Lower lobe of right lung (tissue), 2 donors: ENCODE measurements around the gene ADRA1B. TPM values are rescaled to one million over a fixed set of nuclear protein-coding genes. Genes with fewer than 3 reads are reported as not detected.

Source experiments
- ATAC-seq, 2 donors: fragments of 200-7000 bp; cut with Tn5 transposase; one replicate each; pipeline ENCODE4 v1.9.1; 2020 to 2022; ENCODE audit warnings: mild to moderate bottlenecking in 2 of 2, moderate library complexity in 2 of 2
- DNase-seq: peaks from one replicate; pipeline ENCODE4 v3.0.0-alpha.2; 2020
- H3K27ac ChIP-seq: fragments of 200-600 bp; one replicate; pipeline ENCODE4 v1.8.0; 2022
- H3K27me3 ChIP-seq: fragments of 200-600 bp; one replicate; pipeline ENCODE4 v1.8.0; 2022; ENCODE audit warnings: low read depth
- H3K36me3 ChIP-seq: fragments of 200-600 bp; one replicate; pipeline ENCODE4 v1.8.0; 2022; ENCODE audit warnings: mild to moderate bottlenecking
- H3K4me1 ChIP-seq: fragments of 200-600 bp; one replicate; pipeline ENCODE4 v1.8.0; 2022
- H3K4me3 ChIP-seq: fragments of 200-600 bp; one replicate; pipeline ENCODE4 v1.8.0; 2022; ENCODE audit warnings: mild to moderate bottlenecking
- H3K9me3 ChIP-seq: fragments of 200-600 bp; one replicate; pipeline ENCODE4 v1.8.0; 2022
- intact Hi-C: fragments of 100-400 bp; cut with DNase I; formaldehyde crosslinking; loops from one replicate; pipeline ENCODE4 v1.11.0; 2022
- total RNA-seq: library from RNA; stranded (reverse); fragmentation: NEBNext Ultra II Directional; extraction: Animal tissue kit (Norgen Biotek cat#: 25700); gene quantifications from one replicate; pipeline ENCODE4 v1.2.1, GENCODE V29; 2021
- TF ChIP-seq, protein P1 (sequence below): fragments of 200-600 bp; IDR thresholded peaks from one replicate; pipeline ENCODE4 v1.8.0; 2022; ENCODE audit warnings: antibody characterized with exemption, mild to moderate bottlenecking
- donor health status: DM: no; HTN: yes; CAD: no; lungs with severe emphysema.

ADRA1B gene
- total RNA-seq, 1 donor from 2014 or later, result 3.8 TPM

DNA sequence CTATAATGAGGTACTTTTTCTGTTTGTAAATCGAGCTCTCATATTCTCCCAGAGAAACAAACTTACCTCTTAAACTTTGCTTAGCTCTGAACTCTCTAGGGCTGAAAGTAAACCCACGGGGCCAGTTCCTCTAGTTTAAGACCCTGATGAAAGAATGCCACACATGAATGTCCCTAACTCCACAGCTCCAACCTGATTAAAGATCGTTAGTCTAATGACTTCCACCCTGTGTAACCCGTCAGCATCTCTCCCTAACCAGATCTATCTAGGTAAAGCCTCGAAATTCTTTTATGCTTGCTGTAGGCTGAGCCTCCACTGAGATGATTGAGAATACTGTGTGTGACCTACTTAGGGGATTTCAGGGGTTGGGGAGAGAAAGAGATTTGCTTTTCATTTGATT is 27.0 kb downstream of the ADRA1B start:
- H3K27ac ChIP-seq, result no peak overlapping the region
- no peak overlapping the region for H3K4me3 ChIP-seq
- no peaks in the 10 kb centered on the region for H3K4me1 ChIP-seq
- no peaks in the 10 kb centered on the region for H3K9me3 ChIP-seq
- H3K36me3 ChIP-seq, result no peaks in the 10 kb centered on the region
- intact Hi-C loops, result no loop called here
- DNase-seq (no peak), ATAC-seq (no peak)
- H3K27me3 ChIP-seq, result no peaks in the 10 kb centered on the region
- TF ChIP-seq, protein P1, sequence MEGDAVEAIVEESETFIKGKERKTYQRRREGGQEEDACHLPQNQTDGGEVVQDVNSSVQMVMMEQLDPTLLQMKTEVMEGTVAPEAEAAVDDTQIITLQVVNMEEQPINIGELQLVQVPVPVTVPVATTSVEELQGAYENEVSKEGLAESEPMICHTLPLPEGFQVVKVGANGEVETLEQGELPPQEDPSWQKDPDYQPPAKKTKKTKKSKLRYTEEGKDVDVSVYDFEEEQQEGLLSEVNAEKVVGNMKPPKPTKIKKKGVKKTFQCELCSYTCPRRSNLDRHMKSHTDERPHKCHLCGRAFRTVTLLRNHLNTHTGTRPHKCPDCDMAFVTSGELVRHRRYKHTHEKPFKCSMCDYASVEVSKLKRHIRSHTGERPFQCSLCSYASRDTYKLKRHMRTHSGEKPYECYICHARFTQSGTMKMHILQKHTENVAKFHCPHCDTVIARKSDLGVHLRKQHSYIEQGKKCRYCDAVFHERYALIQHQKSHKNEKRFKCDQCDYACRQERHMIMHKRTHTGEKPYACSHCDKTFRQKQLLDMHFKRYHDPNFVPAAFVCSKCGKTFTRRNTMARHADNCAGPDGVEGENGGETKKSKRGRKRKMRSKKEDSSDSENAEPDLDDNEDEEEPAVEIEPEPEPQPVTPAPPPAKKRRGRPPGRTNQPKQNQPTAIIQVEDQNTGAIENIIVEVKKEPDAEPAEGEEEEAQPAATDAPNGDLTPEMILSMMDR, result no peak

- DNase-seq (no peak), ATAC-seq (no peak)
- TF ChIP-seq, protein P1, result no peak
- Histone ChIP-seq H3K4me1 (no peaks in the 10 kb centered on the region), H3K9me3 (no peaks in the 10 kb centered on the region), H3K36me3 (no peaks in the 10 kb centered on the region), H3K27ac (no peak overlapping the region), H3K27me3 (no peaks in the 10 kb centered on the region), H3K4me3 (no peak overlapping the region)
- intact Hi-C loops, result no loop called here
These were observed 27.8 kb downstream of the ADRA1B start for GRCh38 chr5:159944056-159944600.

GRCh38 chr5:159945359-159945758 is 29.1 kb downstream of the ADRA1B start:
- H3K9me3 ChIP-seq, result no peaks in the 10 kb centered on the region
- no peak overlapping the region for H3K4me3 ChIP-seq
- ATAC-seq (no peak), DNase-seq (no peak)
- no peaks in the 10 kb centered on the region for H3K27me3 ChIP-seq
- no peaks in the 10 kb centered on the region for H3K36me3 ChIP-seq
- H3K27ac ChIP-seq, result no peak overlapping the region
- TF ChIP-seq, protein P1, result no peak
- H3K4me1 ChIP-seq, result no peaks in the 10 kb centered on the region
- intact Hi-C loops, result no loop called here

- no peak for DNase-seq
- H3K36me3 ChIP-seq, result no peaks in the 10 kb centered on the region
- TF ChIP-seq, protein P1, result no peak
- H3K4me3 ChIP-seq, result no peak overlapping the region
- no peaks in the 10 kb centered on the region for H3K4me1 ChIP-seq
- no peak overlapping the region for H3K27ac ChIP-seq
- no peaks in the 10 kb centered on the region for H3K27me3 ChIP-seq
- ATAC-seq, result no peak
- H3K9me3 ChIP-seq, result no peaks in the 10 kb centered on the region
- intact Hi-C loops, result no loop called here
These were observed 31.6 kb downstream of the ADRA1B start for GRCh38 chr5:159947708-159948358.

DNA sequence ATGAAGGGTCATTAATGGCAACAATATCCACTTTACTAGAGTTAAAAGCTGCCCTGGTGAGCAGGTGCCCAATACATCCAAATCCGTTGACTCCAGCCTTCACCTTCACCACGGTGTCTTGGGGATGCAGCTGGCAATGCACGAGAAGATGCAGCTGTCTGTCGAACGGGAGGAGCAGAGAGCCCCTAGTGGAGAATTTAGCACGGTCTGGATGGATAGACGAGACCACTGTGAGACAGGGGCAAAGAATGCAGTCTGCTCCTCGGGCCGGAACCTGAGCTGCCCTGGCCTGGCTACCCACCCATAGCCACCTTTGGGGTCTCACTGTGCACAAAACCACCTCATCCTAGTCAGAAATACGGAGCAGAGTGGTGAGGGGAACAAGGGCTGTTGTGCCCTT is 35.1 kb downstream of the ADRA1B start:
- ATAC-seq, result no peak
- H3K27ac ChIP-seq, result no peak overlapping the region
- no peaks in the 10 kb centered on the region for H3K27me3 ChIP-seq
- H3K9me3 ChIP-seq, result no peaks in the 10 kb centered on the region
- H3K4me3 ChIP-seq, result no peak overlapping the region
- TF ChIP-seq, protein P1, result no peak
- H3K4me1 ChIP-seq, result no peaks in the 10 kb centered on the region
- no peak for DNase-seq
- no peaks in the 10 kb centered on the region for H3K36me3 ChIP-seq
- intact Hi-C loops, result no loop called here
